GM23338 (cell line): Measurements from ENCODE around the gene ANO1. TPM values are rescaled to one million over a fixed set of nuclear protein-coding genes. Genes with fewer than 3 reads are reported as not detected.

Source experiments
- ATAC-seq: fragments of 200-7000 bp; cut with Tn5 transposase; 3 replicates; pipeline ENCODE4 v1.9.1; 2020
- DNase-seq: peaks from one replicate; pipeline ENCODE4 v3.0.0-alpha.2; 2015; ENCODE audit warnings: low spot score
- H2AFZ ChIP-seq: fragments of 200-600 bp; sonication (generic); 2 replicates; pipeline ENCODE4 v1.8.0; 2016; ENCODE audit warnings: antibody characterized with exemption, mild to moderate bottlenecking, moderate library complexity
- H3F3A ChIP-seq: fragments of 200-600 bp; sonication (generic); replicated peaks from 2 replicates; pipeline ENCODE4 v1.8.0; 2017; ENCODE audit warnings: antibody characterized with exemption, mixed run types, low read depth
- H3K27ac ChIP-seq: fragments of 200-600 bp; sonication (generic); 2 replicates; pipeline ENCODE4 v1.6.1; 2016; ENCODE audit warnings: low read depth
- H3K27me3 ChIP-seq: fragments of 200-600 bp; sonication (generic); 2 replicates; pipeline ENCODE4 v1.8.0; 2016; ENCODE audit warnings: mild to moderate bottlenecking, mixed run types, moderate library complexity; ENCODE audit not compliant: insufficient read depth
- H3K36me3 ChIP-seq: fragments of 200-600 bp; sonication (generic); 2 replicates; pipeline ENCODE4 v1.8.0; 2016; ENCODE audit warnings: mild to moderate bottlenecking; ENCODE audit not compliant: insufficient read depth
- H3K4me1 ChIP-seq: fragments of 200-600 bp; sonication (generic); 2 replicates; pipeline ENCODE4 v1.8.0; 2016; ENCODE audit warnings: mild to moderate bottlenecking, moderate library complexity; ENCODE audit not compliant: insufficient read depth
- H3K4me2 ChIP-seq: fragments of 200-600 bp; sonication (generic); 2 replicates; pipeline ENCODE4 v1.7.1; 2017; ENCODE audit warnings: mixed run types
- H3K4me3 ChIP-seq: fragments of 200-600 bp; sonication (generic); 2 replicates; pipeline ENCODE4 v1.6.1; 2016; ENCODE audit warnings: mixed run types
- H3K79me2 ChIP-seq: fragments of 200-600 bp; sonication (generic); replicated peaks from 2 replicates; pipeline ENCODE4 v1.8.0; 2017; ENCODE audit warnings: mild to moderate bottlenecking; ENCODE audit not compliant: insufficient read depth
- H3K9me2 ChIP-seq: fragments of 200-600 bp; sonication (generic); 2 replicates; pipeline ENCODE4 v1.8.0; 2017; ENCODE audit not compliant: insufficient read depth
- H4K20me1 ChIP-seq: fragments of 200-600 bp; sonication (generic); replicated peaks from 2 replicates; pipeline ENCODE4 v1.8.0; 2017; ENCODE audit warnings: mild to moderate bottlenecking; ENCODE audit not compliant: insufficient read depth
- H3K27ac Mint-ChIP-seq: 2 replicates; pipeline ENCODE4 v1.8.0; 2020; ENCODE audit warnings: inconsistent platforms, mild to moderate bottlenecking, moderate library complexity, mixed read lengths
- H3K27me3 Mint-ChIP-seq: 3 replicates; pipeline ENCODE4 v1.8.0; 2022; ENCODE audit warnings: low read depth, mild to moderate bottlenecking, moderate library complexity, mixed read lengths, inconsistent platforms; ENCODE audit not compliant: insufficient read depth, poor library complexity
- H3K36me3 Mint-ChIP-seq: 3 replicates; pipeline ENCODE4 v1.8.0; 2021; ENCODE audit warnings: low read depth, mild to moderate bottlenecking, inconsistent platforms, moderate library complexity, mixed read lengths
- H3K4me1 Mint-ChIP-seq: 3 replicates; pipeline ENCODE4 v1.8.0; 2020; ENCODE audit warnings: mild to moderate bottlenecking, inconsistent platforms, mixed read lengths
- H3K4me3 Mint-ChIP-seq: 3 replicates; pipeline ENCODE4 v1.8.0; 2021; ENCODE audit warnings: moderate library complexity, mild to moderate bottlenecking, inconsistent platforms, mixed read lengths
- H3K9me3 Mint-ChIP-seq: 3 replicates; pipeline ENCODE4 v1.8.0; 2020; ENCODE audit warnings: moderate library complexity, mild to moderate bottlenecking, inconsistent platforms, mixed read lengths
- CTCF ChIP-seq, 2 experiments: fragments of 200-600 bp in 1 of 2; sonication (generic) in 1 of 2; conservative IDR thresholded peaks; 2 replicates each; pipeline versions ENCODE4 v1.5.1 to v1.6.1; 2016 to 2017; ENCODE audit warnings: antibody characterized with exemption in 2 of 2, low read depth in 2 of 2, mild to moderate bottlenecking in 2 of 2, moderate library complexity in 1 of 2
- JUNB ChIP-seq: IDR thresholded peaks from one replicate; pipeline ENCODE4 v1.6.1; 2016; ENCODE audit warnings: antibody characterized with exemption; ENCODE audit not compliant: unreplicated experiment
- NANOG ChIP-seq: IDR thresholded peaks from 2 replicates; pipeline ENCODE4 v1.6.1; 2016; ENCODE audit warnings: antibody characterized with exemption, borderline replicate concordance
- POLR2AphosphoS5 ChIP-seq: IDR thresholded peaks from 2 replicates; pipeline ENCODE4 v1.6.1; 2016; ENCODE audit warnings: antibody characterized with exemption, low read depth
- STAT1 ChIP-seq: IDR thresholded peaks from one replicate; pipeline ENCODE4 v1.6.1; 2016; ENCODE audit warnings: antibody characterized with exemption; ENCODE audit not compliant: unreplicated experiment
- ZNF114 ChIP-seq: fragments of 250-450 bp; sonication (Bioruptor Pico); IDR thresholded peaks from 2 replicates; pipeline ENCODE4 v1.5.0; 2020; ENCODE audit warnings: mild to moderate bottlenecking, moderate library complexity
- ZNF462 ChIP-seq: fragments of 250-450 bp; sonication (Bioruptor Pico); IDR thresholded peaks from 2 replicates; pipeline ENCODE4 v1.5.0; 2020; ENCODE audit warnings: mild to moderate bottlenecking, moderate library complexity
- long read RNA-seq: library from polyadenylated mRNA; unstranded; transcript quantifications from one replicate; pipeline ENCODE4 v2.0.0, GENCODE V29; 2020; ENCODE audit not compliant: unreplicated experiment
- polyA plus RNA-seq: library from polyadenylated mRNA; unstranded; fragments of >200 nt; fragmentation: Nextera tagmentation; extraction: Ambion mirVana; gene quantifications from 2 replicates; pipeline ENCODE4 v1.2.1, GENCODE V29; 2016
- total RNA-seq: library from RNA; depleted of rRNA; stranded (reverse); fragments of >200 nt; shearing (Covaris generic); gene quantifications from 2 replicates; pipeline ENCODE4 v1.2.3, GENCODE V29; 2014; rRNA removed

Gene ANO1
- total RNA-seq = 3.4 and 3.9 TPM in 2 replicates
- 1.3 and 1.4 TPM in 2 replicates for polyA plus RNA-seq
- long read RNA-seq, partial matches to known transcripts = 2 of 2 reads
- long read RNA-seq, other reads (novel, unspliced or antisense) = 0 of 2 reads

GRCh38 chr11:70078095-70078780 lies at the start of gene ANO1:
Gene ANO1 (plus strand): TSS chr11:70078317. CDS start chr11:70078607, 290 bp downstream.
- no peaks in the 10 kb centered on the region; the same call in 1 of the 2 replicates for H3F3A ChIP-seq
- peak; percentile 9 for ATAC-seq
- no peaks in the 10 kb centered on the region for H4K20me1 ChIP-seq
- peaks cover 22% of the 10 kb centered on the region for H3K4me1 Mint-ChIP-seq
- peaks cover 69% of the 10 kb centered on the region for H3K27me3 ChIP-seq
- no peaks in the 10 kb centered on the region for H3K36me3 ChIP-seq
- H3K9me2 ChIP-seq = no peaks in the 10 kb centered on the region
- H3K27me3 Mint-ChIP-seq = peaks cover 47% of the 10 kb centered on the region
- DNase-seq = peak; percentile 57
- peaks cover 11% of the 10 kb centered on the region for H3K4me1 ChIP-seq
- no peak within 1 kb of the TSS for H3K27ac ChIP-seq
- H2AFZ ChIP-seq = peak within 1 kb of the TSS; percentile 91; the same call in 1 of the 2 replicates
- no peaks in the 10 kb centered on the region for H3K9me3 Mint-ChIP-seq
- no peaks in the 10 kb centered on the region for H3K36me3 Mint-ChIP-seq
- H3K79me2 ChIP-seq = no peaks in the 10 kb centered on the region
- H3K4me3 Mint-ChIP-seq = peak within 1 kb of the TSS; percentile 75
- H3K4me2 ChIP-seq = peak within 1 kb of the TSS; percentile 85
- no peak for TF ChIP-seq STAT1
- no peak for TF ChIP-seq ZNF114 (CRISPR knock-in tag)
- TF ChIP-seq POLR2AphosphoS5 = no peak
- peak in 1 of 2 experiments; percentile 37; a peak in 1 of 4 replicates for TF ChIP-seq CTCF (conservative IDR thresholded peaks at IDR 0.05; ENCODE audit: low read depth in 2 of 2)
- TF ChIP-seq NANOG = no peak
- no peak within 1 kb of the TSS for H3K27ac Mint-ChIP-seq
- H3K4me3 ChIP-seq = peak within 1 kb of the TSS; percentile 61

GRCh38 chr11:70029115-70029860 lies 48.8 kb upstream of the ANO1 start:
- Histone ChIP-seq H3K9me2 (peaks cover 10% of the 10 kb centered on the region), H3K4me3 (no peak overlapping the region), H3K27me3 (no peaks in the 10 kb centered on the region), H3K79me2 (no peaks in the 10 kb centered on the region), H3K27ac (no peak overlapping the region), H2AFZ (no peak overlapping the region), H3K4me2 (no peak overlapping the region), H4K20me1 (no peaks in the 10 kb centered on the region), H3K4me1 (no peaks in the 10 kb centered on the region), H3F3A (no peaks in the 10 kb centered on the region), H3K36me3 (no peaks in the 10 kb centered on the region)
- H3K27me3 Mint-ChIP-seq = peaks cover 5% of the 10 kb centered on the region
- peaks cover 6% of the 10 kb centered on the region; the same call in 2 of the 3 replicates for H3K4me1 Mint-ChIP-seq
- no peaks in the 10 kb centered on the region for H3K9me3 Mint-ChIP-seq
- H3K27ac Mint-ChIP-seq = no peak overlapping the region
- no peaks in the 10 kb centered on the region for H3K36me3 Mint-ChIP-seq
- no peak overlapping the region for H3K4me3 Mint-ChIP-seq
- peak; percentile 77 for ATAC-seq
- peak; percentile 18 for DNase-seq
- TF ChIP-seq POLR2AphosphoS5 (no peak), JUNB (no peak), ZNF114 (CRISPR knock-in tag) (no peak), CTCF (conservative IDR thresholded peaks at IDR 0.05; ENCODE audit: low read depth in 2 of 2) (no peak), ZNF462 (CRISPR knock-in tag) (no peak)
